ENCODE data around the gene MAD1L1. TPM values are rescaled to one million over a fixed set of nuclear protein-coding genes. Genes with fewer than 3 reads are reported as not detected.

MAD1L1 gene
- total and polyA plus RNA-seq, 2 of the 13 experiments (the other 11 are each of a cell fraction or from before 2014, with no cell fraction given): 17.4 to 64.7 TPM

DNA sequence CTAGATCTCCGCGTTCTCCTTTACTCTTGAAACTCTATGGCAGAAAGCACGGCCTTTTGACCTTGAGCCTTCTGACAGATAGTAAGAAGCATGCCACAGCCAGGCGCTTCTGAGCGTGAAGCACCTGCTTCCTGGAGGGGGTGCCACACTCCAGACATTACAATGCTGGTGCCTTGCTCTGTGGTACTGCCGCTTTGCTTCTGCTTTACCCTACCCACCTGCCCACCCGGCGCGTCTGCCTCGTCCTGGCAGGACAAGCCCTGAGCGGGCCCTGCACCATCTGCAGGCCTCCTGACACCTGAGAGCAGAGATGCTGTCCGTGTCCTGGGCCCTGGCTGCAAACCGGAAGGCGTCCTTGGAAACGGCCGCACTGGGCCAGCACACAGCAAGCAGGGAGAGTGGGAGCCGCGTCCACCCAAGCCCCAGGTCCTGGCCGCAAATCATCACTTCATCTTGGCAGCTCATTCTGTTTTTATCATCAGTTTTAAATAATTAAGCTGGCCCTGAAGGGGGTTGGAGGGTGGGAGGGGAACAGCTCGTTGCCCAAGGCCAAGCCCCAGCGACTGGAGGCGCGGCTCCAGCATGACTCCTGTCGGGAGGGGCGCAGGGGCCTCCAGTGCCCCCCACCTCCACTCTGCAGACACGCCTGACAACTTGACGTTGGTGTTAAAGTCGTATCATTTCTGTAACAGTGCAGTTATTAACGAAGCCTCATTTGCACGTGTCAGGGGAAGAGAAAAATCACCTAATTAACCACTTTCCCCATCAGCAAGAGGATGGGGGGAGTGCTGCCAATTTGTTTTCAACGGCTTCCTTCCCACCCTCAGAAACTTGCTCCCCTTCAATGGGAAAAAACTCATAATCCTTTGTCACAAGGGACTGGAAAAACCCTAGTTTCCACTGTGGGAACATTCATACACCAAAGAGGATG, 132.2 kb downstream of the MAD1L1 start (continued):
- peak; percentile 27; the same call in 1 of the 2 replicates for TF ChIP-seq FOSL2 (CRISPR knock-in tag; IDR thresholded peaks at IDR 0.05)
- no peak for TF ChIP-seq ZNF781 (CRISPR knock-in tag; IDR thresholded peaks at IDR 0.05; ENCODE audit: borderline replicate concordance, not compliant biosample characterization)
- TF ChIP-seq, protein P1, sequence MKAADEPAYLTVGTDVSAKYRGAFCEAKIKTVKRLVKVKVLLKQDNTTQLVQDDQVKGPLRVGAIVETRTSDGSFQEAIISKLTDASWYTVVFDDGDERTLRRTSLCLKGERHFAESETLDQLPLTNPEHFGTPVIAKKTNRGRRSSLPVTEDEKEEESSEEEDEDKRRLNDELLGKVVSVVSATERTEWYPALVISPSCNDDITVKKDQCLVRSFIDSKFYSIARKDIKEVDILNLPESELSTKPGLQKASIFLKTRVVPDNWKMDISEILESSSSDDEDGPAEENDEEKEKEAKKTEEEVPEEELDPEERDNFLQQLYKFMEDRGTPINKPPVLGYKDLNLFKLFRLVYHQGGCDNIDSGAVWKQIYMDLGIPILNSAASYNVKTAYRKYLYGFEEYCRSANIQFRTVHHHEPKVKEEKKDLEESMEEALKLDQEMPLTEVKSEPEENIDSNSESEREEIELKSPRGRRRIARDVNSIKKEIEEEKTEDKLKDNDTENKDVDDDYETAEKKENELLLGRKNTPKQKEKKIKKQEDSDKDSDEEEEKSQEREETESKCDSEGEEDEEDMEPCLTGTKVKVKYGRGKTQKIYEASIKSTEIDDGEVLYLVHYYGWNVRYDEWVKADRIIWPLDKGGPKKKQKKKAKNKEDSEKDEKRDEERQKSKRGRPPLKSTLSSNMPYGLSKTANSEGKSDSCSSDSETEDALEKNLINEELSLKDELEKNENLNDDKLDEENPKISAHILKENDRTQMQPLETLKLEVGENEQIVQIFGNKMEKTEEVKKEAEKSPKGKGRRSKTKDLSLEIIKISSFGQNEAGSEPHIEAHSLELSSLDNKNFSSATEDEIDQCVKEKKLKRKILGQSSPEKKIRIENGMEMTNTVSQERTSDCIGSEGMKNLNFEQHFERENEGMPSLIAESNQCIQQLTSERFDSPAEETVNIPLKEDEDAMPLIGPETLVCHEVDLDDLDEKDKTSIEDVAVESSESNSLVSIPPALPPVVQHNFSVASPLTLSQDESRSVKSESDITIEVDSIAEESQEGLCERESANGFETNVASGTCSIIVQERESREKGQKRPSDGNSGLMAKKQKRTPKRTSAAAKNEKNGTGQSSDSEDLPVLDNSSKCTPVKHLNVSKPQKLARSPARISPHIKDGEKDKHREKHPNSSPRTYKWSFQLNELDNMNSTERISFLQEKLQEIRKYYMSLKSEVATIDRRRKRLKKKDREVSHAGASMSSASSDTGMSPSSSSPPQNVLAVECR (CRISPR knock-in tag; IDR thresholded peaks at IDR 0.05; ENCODE audit: borderline replicate concordance): peak; percentile 47; the same call in 1 of the 2 replicates
- TF ChIP-seq ESRRA (CRISPR knock-in tag; IDR thresholded peaks at IDR 0.05; ENCODE audit: low read depth): peak; percentile 91
- no peak for TF ChIP-seq NFIC (IDR thresholded peaks at IDR 0.05; ENCODE audit: low read length)
- TF ChIP-seq MYC (CRISPR knock-in tag; IDR thresholded peaks at IDR 0.05; ENCODE audit: borderline replicate concordance): peak; percentile 23; the same call in 1 of the 2 replicates
- TF ChIP-seq ZSCAN31 (CRISPR knock-in tag; IDR thresholded peaks at IDR 0.05; ENCODE audit: low read depth): 0 out of 2 replicates have a peak, but pooled peaks have one; percentile 27
- TF ChIP-seq, protein P2, sequence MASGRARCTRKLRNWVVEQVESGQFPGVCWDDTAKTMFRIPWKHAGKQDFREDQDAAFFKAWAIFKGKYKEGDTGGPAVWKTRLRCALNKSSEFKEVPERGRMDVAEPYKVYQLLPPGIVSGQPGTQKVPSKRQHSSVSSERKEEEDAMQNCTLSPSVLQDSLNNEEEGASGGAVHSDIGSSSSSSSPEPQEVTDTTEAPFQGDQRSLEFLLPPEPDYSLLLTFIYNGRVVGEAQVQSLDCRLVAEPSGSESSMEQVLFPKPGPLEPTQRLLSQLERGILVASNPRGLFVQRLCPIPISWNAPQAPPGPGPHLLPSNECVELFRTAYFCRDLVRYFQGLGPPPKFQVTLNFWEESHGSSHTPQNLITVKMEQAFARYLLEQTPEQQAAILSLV (CRISPR knock-in tag; IDR thresholded peaks at IDR 0.05; ENCODE audit: borderline replicate concordance): no peak
- peak; percentile 56; the same call in 1 of the 3 replicates for TF ChIP-seq MXI1 (IDR thresholded peaks at IDR 0.05; ENCODE audit: borderline replicate concordance, low read depth, low read length)
- no peak for TF ChIP-seq ZNF335 (CRISPR knock-in tag; IDR thresholded peaks at IDR 0.05)
- no peak for TF ChIP-seq ISX (CRISPR knock-in tag; conservative IDR thresholded peaks at IDR 0.05)
- TF ChIP-seq, protein P3, sequence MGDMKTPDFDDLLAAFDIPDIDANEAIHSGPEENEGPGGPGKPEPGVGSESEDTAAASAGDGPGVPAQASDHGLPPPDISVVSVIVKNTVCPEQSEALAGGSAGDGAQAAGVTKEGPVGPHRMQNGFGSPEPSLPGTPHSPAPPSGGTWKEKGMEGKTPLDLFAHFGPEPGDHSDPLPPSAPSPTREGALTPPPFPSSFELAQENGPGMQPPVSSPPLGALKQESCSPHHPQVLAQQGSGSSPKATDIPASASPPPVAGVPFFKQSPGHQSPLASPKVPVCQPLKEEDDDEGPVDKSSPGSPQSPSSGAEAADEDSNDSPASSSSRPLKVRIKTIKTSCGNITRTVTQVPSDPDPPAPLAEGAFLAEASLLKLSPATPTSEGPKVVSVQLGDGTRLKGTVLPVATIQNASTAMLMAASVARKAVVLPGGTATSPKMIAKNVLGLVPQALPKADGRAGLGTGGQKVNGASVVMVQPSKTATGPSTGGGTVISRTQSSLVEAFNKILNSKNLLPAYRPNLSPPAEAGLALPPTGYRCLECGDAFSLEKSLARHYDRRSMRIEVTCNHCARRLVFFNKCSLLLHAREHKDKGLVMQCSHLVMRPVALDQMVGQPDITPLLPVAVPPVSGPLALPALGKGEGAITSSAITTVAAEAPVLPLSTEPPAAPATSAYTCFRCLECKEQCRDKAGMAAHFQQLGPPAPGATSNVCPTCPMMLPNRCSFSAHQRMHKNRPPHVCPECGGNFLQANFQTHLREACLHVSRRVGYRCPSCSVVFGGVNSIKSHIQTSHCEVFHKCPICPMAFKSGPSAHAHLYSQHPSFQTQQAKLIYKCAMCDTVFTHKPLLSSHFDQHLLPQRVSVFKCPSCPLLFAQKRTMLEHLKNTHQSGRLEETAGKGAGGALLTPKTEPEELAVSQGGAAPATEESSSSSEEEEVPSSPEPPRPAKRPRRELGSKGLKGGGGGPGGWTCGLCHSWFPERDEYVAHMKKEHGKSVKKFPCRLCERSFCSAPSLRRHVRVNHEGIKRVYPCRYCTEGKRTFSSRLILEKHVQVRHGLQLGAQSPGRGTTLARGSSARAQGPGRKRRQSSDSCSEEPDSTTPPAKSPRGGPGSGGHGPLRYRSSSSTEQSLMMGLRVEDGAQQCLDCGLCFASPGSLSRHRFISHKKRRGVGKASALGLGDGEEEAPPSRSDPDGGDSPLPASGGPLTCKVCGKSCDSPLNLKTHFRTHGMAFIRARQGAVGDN (CRISPR knock-in tag; IDR thresholded peaks at IDR 0.05): peak; percentile 56
- TF ChIP-seq, protein P4, sequence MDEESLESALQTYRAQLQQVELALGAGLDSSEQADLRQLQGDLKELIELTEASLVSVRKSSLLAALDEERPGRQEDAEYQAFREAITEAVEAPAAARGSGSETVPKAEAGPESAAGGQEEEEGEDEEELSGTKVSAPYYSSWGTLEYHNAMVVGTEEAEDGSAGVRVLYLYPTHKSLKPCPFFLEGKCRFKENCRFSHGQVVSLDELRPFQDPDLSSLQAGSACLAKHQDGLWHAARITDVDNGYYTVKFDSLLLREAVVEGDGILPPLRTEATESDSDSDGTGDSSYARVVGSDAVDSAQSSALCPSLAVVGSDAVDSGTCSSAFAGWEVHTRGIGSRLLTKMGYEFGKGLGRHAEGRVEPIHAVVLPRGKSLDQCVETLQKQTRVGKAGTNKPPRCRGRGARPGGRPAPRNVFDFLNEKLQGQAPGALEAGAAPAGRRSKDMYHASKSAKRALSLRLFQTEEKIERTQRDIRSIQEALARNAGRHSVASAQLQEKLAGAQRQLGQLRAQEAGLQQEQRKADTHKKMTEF (CRISPR knock-in tag; IDR thresholded peaks at IDR 0.05): 0 out of 2 replicates have a peak, but pooled peaks have one; percentile 36
- TF ChIP-seq HOXA3 (CRISPR knock-in tag; IDR thresholded peaks at IDR 0.05): peak; percentile 9; the same call in 1 of the 2 replicates
- peak; percentile 63 for TF ChIP-seq NR2F6 (IDR thresholded peaks at IDR 0.05)
- TF ChIP-seq NR2F6 (CRISPR knock-in tag; IDR thresholded peaks at IDR 0.05): peak; percentile 71
- no peak for TF ChIP-seq ZNF746 (CRISPR knock-in tag; IDR thresholded peaks at IDR 0.05)

All from HepG2 (cell line).